Keratinocyte (primary cell): ENCODE data around the gene NRP1. TPM values are rescaled to one million over a fixed set of nuclear protein-coding genes. Genes with fewer than 3 reads are reported as not detected.

ENCODE experiments used
- DNase-seq: peaks from one replicate; pipeline ENCODE4 v3.0.0-alpha.2; 2011; ENCODE audit warnings: low read depth, missing footprints, low spot score
- FAIRE-seq: peaks from 2 replicates; lab custom pipeline; 2011; peaks lifted over from hg19 to GRCh38; lab: Jason Lieb, UNC
- H2AFZ ChIP-seq: 2 replicates; pipeline ENCODE4 v1.6.0; 2012; ENCODE audit warnings: low read length, control low read depth, inconsistent platforms; ENCODE audit not compliant: control insufficient read depth
- H3K27ac ChIP-seq: 2 replicates; pipeline ENCODE4 v1.5.1; 2011; ENCODE audit warnings: low read length; ENCODE audit not compliant: control insufficient read depth, insufficient read depth
- H3K27me3 ChIP-seq: 3 replicates; pipeline ENCODE4 v1.6.0; 2011; ENCODE audit warnings: low read length; ENCODE audit not compliant: control insufficient read depth, insufficient read depth; ENCODE audit errors: extremely low read depth
- H3K36me3 ChIP-seq, 2 experiments: 2 replicates in 1 of 2; 3 replicates in 1 of 2; pipeline ENCODE4 v1.5.1; 2011; ENCODE audit warnings: low read length in 2 of 2, mild to moderate bottlenecking in 1 of 2; ENCODE audit not compliant: control insufficient read depth in 2 of 2, insufficient read depth in 2 of 2; ENCODE audit errors: extremely low read depth in 1 of 2
- H3K4me1 ChIP-seq: 3 replicates; pipeline ENCODE4 v1.5.1; 2011; ENCODE audit warnings: low read length; ENCODE audit not compliant: control insufficient read depth, insufficient read depth; ENCODE audit errors: extremely low read depth
- H3K4me2 ChIP-seq: 3 replicates; pipeline ENCODE4 v1.6.0; 2011; ENCODE audit warnings: low read depth, low read length; ENCODE audit not compliant: control insufficient read depth, insufficient read depth; ENCODE audit errors: extremely low read depth
- H3K4me3 ChIP-seq, 3 experiments: fragments of 200-600 bp in 1 of 3; sonication (generic) in 1 of 3; 2 replicates in 2 of 3; 3 replicates in 1 of 3; pipeline ENCODE4 v1.5.1; 2011 to 2016; ENCODE audit warnings: low read length in 3 of 3, mild to moderate bottlenecking in 3 of 3, control low read depth in 2 of 3, inconsistent platforms in 1 of 3, low read depth in 1 of 3, mixed read lengths in 1 of 3, mixed run types in 1 of 3, moderate library complexity in 1 of 3; ENCODE audit not compliant: control insufficient read depth in 2 of 3, insufficient read depth in 2 of 3; ENCODE audit errors: extremely low read depth in 1 of 3
- H3K79me2 ChIP-seq: 2 replicates; pipeline ENCODE4 v1.6.0; 2012; ENCODE audit warnings: low read length; ENCODE audit not compliant: control insufficient read depth, insufficient read depth
- H3K9ac ChIP-seq: 3 replicates; pipeline ENCODE4 v1.6.0; 2011; ENCODE audit warnings: low read length; ENCODE audit not compliant: control insufficient read depth, insufficient read depth; ENCODE audit errors: extremely low read depth
- H3K9me1 ChIP-seq: 3 replicates; pipeline ENCODE4 v1.6.0; 2011; ENCODE audit warnings: low read length; ENCODE audit not compliant: control insufficient read depth, insufficient read depth; ENCODE audit errors: extremely low read depth
- H3K9me3 ChIP-seq: 2 replicates; pipeline ENCODE4 v1.5.1; 2012; ENCODE audit warnings: low read depth, low read length; ENCODE audit not compliant: control insufficient read depth
- H4K20me1 ChIP-seq: 3 replicates; pipeline ENCODE4 v1.6.0; 2011; ENCODE audit warnings: low read length; ENCODE audit not compliant: control insufficient read depth, insufficient read depth; ENCODE audit errors: extremely low read depth
- CTCF ChIP-seq, 3 experiments: IDR thresholded peaks in 1 of 3; conservative IDR thresholded peaks in 1 of 3; optimal IDR thresholded peaks in 1 of 3; 2 replicates in 2 of 3; 3 replicates in 1 of 3; pipeline versions ENCODE3 to v1.5.1; 2011; ENCODE audit warnings: low read length in 3 of 3, mild to moderate bottlenecking in 3 of 3, moderate library complexity in 2 of 3, control low read depth in 1 of 3, inconsistent platforms in 1 of 3; ENCODE audit not compliant: insufficient read depth in 2 of 3; ENCODE audit errors: extremely low read depth in 1 of 3
- EZH2 ChIP-seq: IDR thresholded peaks from one replicate; pipeline ENCODE4 v1.6.1; 2012; ENCODE audit warnings: inconsistent platforms, mild to moderate bottlenecking, low read length, moderate library complexity
- dilution Hi-C: fragments of 300-500 bp; cut with MboI; formaldehyde crosslinking; loops from one replicate; pipeline ENCODE4 v1.7.0; 2020; ENCODE audit warnings: low sequenced_read_pairs; ENCODE audit not compliant: extremely low pct_ligation_motif_present
- polyA plus RNA-seq, 5 experiments: library from polyadenylated mRNA; depleted of rRNA in 3 of 5; stranded (reverse) in 3 of 5; stranded (forward) in 1 of 5; unstranded in 1 of 5; fragments of >200 nt; gene quantifications; 1 replicate in 1 of 5; 2 replicates in 3 of 5; 3 replicates in 1 of 5; pipeline versions ENCODE4 v1.2.1 to v1.2.3, GENCODE V29; 2011 to 2012; ENCODE audit warnings: missing spikeins in 2 of 5, low read depth in 1 of 5, low replicate concordance in 1 of 5

Gene NRP1
- polyA plus RNA-seq, 1 donor (not counting 4 experiments of a cell fraction or from before 2014, with no cell fraction given) = 36.2 TPM

DNA sequence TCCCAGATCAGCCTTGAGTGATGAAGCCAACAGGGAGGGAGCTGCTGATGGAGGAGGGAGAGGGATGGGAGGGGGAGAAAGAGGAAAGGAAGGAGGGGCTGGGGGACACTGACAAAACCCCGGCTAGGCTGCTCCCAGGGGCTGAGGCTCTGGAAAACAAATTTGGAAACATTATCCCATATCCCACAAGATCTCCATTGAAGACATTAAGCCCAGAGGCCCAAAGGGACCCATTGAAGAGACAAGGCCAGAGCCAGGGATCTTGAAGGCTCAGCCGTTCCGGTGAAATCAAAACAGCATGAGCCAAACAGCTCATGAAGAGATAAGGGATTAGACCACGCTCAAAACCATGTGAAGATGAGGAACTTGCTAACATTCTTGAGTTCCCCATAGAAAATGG lies 192.2 kb downstream of the NRP1 start:
- H3K4me3 ChIP-seq = no peak overlapping the region
- no peak for DNase-seq

DNA sequence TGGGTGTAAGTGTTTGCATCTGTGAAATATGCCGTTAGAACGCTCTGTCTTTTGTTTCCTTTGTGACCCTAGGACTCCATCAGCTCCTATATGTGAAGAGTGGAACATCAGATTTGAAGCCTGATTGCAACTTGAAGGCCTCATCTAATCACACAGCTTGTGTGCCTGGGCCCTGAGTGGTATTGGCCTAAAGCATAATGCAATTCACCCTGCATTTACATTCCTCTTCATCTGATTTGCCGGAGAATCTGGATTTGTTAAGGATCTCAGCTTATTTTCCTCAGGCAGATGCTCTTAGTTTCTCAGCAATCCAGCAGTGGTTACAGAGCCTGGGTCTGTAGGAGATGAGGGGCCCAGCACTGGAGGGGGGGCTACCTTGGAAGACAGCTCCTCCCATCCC lies 193.2 kb downstream of the NRP1 start:
- Histone ChIP-seq H4K20me1 (no peaks in the 10 kb centered on the region), H2AFZ (no peak overlapping the region), H3K9me1 (no peaks in the 10 kb centered on the region), H3K4me2 (no peak overlapping the region), H3K9ac (no peak overlapping the region), H3K27me3 (no peaks in the 10 kb centered on the region), H3K36me3 (no peaks in the 10 kb centered on the region), H3K27ac (no peak overlapping the region), H3K4me3 (no peak overlapping the region), H3K4me1 (peaks cover 27% of the 10 kb centered on the region), H3K79me2 (no peaks in the 10 kb centered on the region), H3K9me3 (no peaks in the 10 kb centered on the region)
- FAIRE-seq (no peak), DNase-seq (no peak)
- TF ChIP-seq EZH2 = no peak
- TF ChIP-seq CTCF (optimal IDR thresholded peaks at IDR 0.05 in 1 of 3, IDR thresholded peaks at IDR 0.05 in 1 of 3, conservative IDR thresholded peaks at IDR 0.05 in 1 of 3; ENCODE audit: extremely low read depth in 1 of 3, insufficient read depth in 2 of 3, low read length in 3 of 3) = no peak
- dilution Hi-C loops = no loop called here

More for the DNA sequence above, 192.2 kb downstream of the NRP1 start:
- no peaks in the 10 kb centered on the region for H4K20me1 ChIP-seq
- no peak for FAIRE-seq
- H3K79me2 ChIP-seq = no peaks in the 10 kb centered on the region
- H3K27me3 ChIP-seq = no peaks in the 10 kb centered on the region
- H3K9ac ChIP-seq = no peak overlapping the region
- H2AFZ ChIP-seq = no peak overlapping the region
- H3K4me1 ChIP-seq = peaks cover 16% of the 10 kb centered on the region
- no peaks in the 10 kb centered on the region for H3K9me1 ChIP-seq
- TF ChIP-seq EZH2 (no peak), CTCF (optimal IDR thresholded peaks at IDR 0.05 in 1 of 3, IDR thresholded peaks at IDR 0.05 in 1 of 3, conservative IDR thresholded peaks at IDR 0.05 in 1 of 3; ENCODE audit: extremely low read depth in 1 of 3, insufficient read depth in 2 of 3, low read length in 3 of 3) (no peak)
- no peak overlapping the region for H3K4me2 ChIP-seq
- no peak overlapping the region for H3K27ac ChIP-seq
- H3K36me3 ChIP-seq = no peaks in the 10 kb centered on the region
- dilution Hi-C loops = no loop called here
- H3K9me3 ChIP-seq = no peaks in the 10 kb centered on the region
